Stimulated activated CD8-positive, alpha-beta memory T cell treated with anti-CD3 and anti-CD28 coated beads, Interleukin-12 subunit alpha, Interleukin-12 subunit beta, amount 100 ng/mL, for 1 hour (primary cell): Measurements from ENCODE around the gene MYCL.

ENCODE experiments used
- DNase-seq: peaks from one replicate; pipeline ENCODE4 v3.0.0-alpha.2; 2020; ENCODE audit warnings: low read depth

MYCL gene

DNA sequence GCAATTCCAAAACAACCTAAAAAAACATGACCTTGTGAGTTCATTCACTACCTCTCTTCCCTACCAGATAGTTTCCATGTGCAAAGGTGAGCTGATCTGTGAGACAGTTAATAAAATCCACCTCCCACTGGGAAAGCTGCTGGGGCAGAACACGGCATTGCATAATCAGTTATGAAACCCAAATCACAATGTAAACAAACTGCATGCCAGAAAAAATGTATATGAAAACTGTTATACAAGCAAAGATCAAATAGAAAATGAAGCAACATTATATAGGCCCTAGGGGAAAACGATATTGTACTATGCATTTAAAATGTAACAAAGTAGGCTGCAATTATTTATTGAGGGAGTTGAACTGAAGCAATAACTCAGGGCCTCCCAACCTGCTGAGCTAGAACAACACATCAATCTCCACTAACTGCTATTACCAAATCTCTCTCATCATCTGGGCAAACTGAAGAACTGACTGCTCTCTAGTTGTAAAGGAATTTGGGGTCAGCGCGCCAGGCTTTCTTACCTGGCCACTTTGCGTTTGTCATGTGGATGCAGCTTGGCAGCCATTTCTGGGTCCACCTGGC lies 49.4 kb downstream of the MYCL start:
- no peak for DNase-seq

- DNase-seq = no peak
Observed at GRCh38 chr1:39850606-39851216, 51.0 kb downstream of the MYCL start.

GRCh38 chr1:39849203-39849602 lies 52.5 kb downstream of the MYCL start:
- no peak for DNase-seq

- no peak for DNase-seq
Observed at GRCh38 chr1:39847940-39848339, 53.8 kb downstream of the MYCL start.

DNA sequence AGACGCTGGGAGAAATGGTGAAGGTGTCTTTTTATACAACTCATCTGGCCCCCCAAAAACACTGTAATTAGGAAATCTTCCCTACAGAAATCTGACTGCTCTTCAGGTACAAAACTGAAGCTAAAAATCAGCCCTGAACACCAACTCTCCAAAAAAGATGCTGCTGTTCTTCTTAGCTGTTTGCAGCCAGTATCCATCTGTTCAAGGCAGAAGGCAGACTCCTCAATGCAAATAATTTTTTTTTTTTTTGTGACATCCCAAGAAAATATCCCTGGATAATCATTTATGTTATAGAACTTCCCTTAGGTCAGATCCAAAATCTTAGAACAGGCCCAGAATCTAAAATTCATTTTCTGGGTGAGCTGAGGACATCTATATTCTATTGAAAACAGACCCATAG lies 54.9 kb downstream of the MYCL start:
- DNase-seq = no peak

- peak; percentile 43 for DNase-seq
Observed at GRCh38 chr1:39845569-39846566, 55.8 kb downstream of the MYCL start.
